ENCODE data around the gene RASSF4. TPM values are rescaled to one million over a fixed set of nuclear protein-coding genes. Genes with fewer than 3 reads are reported as not detected.

RASSF4 gene
- total RNA-seq, 2 donors from 2014 or later, result 44.5 to 50.8 TPM

GRCh38 chr10:44993226-44993921, 33.8 kb downstream of the RASSF4 start:
- Histone ChIP-seq H3K4me3 (no peak overlapping the region), H3K4me1 (peaks cover 99% of the 10 kb centered on the region), H3K27me3 (no peaks in the 10 kb centered on the region), H3K36me3 (replicated peaks in 1 of 2; ENCODE audit: insufficient read depth in 1 of 2, low read depth in 2 of 2) (no peaks in the 10 kb centered on the region), H3K27ac (peak overlapping the region; percentile 79 to 92 (median 86)), H3K9me3 (no peaks in the 10 kb centered on the region)
- 68 to 72% methylated on average over 11 to 14 of the region's 14 CpGs for WGBS, 2 donors
- no peak for ATAC-seq
- no peak for TF ChIP-seq POLR2A (IDR thresholded peaks at IDR 0.05)
- TF ChIP-seq CTCF (IDR thresholded peaks at IDR 0.05), result no peak
- peak in 2 of 4 donors; percentile 54 to 65 for DNase-seq
- intact Hi-C loops (cut with DNase I), result no loop called here

- H3K27ac ChIP-seq, result peak overlapping the region; percentile 86 to 92 (median 90)
- WGBS, 2 donors, result 89 to 92% methylated on average over 11 of the region's 11 CpGs
- no peak overlapping the region for H3K4me3 ChIP-seq
- intact Hi-C loops (cut with DNase I), result no loop called here
- no peaks in the 10 kb centered on the region for H3K36me3 ChIP-seq (replicated peaks in 1 of 2; ENCODE audit: insufficient read depth in 1 of 2, low read depth in 2 of 2)
- no peaks in the 10 kb centered on the region for H3K27me3 ChIP-seq
- H3K4me1 ChIP-seq, result peaks cover 95% of the 10 kb centered on the region
- no peaks in the 10 kb centered on the region for H3K9me3 ChIP-seq
- TF ChIP-seq CTCF (IDR thresholded peaks at IDR 0.05), result no peak
- TF ChIP-seq POLR2A (IDR thresholded peaks at IDR 0.05), result no peak
- no peak for DNase-seq
- ATAC-seq, result no peak
Measured at GRCh38 chr10:44993922-44994751, 34.5 kb downstream of the RASSF4 start.

- Histone ChIP-seq H3K36me3 (replicated peaks in 1 of 2; ENCODE audit: insufficient read depth in 1 of 2, low read depth in 2 of 2) (no peaks in the 10 kb centered on the region), H3K27ac (peak overlapping the region; percentile 83 to 92 (median 88)), H3K4me3 (no peak overlapping the region), H3K27me3 (no peaks in the 10 kb centered on the region), H3K4me1 (peaks cover 90% of the 10 kb centered on the region), H3K9me3 (no peaks in the 10 kb centered on the region)
- DNase-seq (peak; percentile 66 to 81 (median 77)), ATAC-seq (no peak)
- TF ChIP-seq POLR2A (IDR thresholded peaks at IDR 0.05) (no peak), CTCF (IDR thresholded peaks at IDR 0.05) (no peak)
- intact Hi-C loops (cut with DNase I), result no loop called here
- 64 to 69% methylated on average over 7 to 9 of the region's 9 CpGs for WGBS, 2 donors
Measured at GRCh38 chr10:44994752-44995530, 35.3 kb downstream of the RASSF4 start.

GRCh38 chr10:44995581-44995913, 35.9 kb downstream of the RASSF4 start:
- WGBS, 2 donors, result 22 to 26% methylated on average over 4 of the region's 4 CpGs
- DNase-seq (peak in 1 of 4 donors; percentile 34), ATAC-seq (no peak)
- no peaks in the 10 kb centered on the region for H3K27me3 ChIP-seq
- no peaks in the 10 kb centered on the region for H3K9me3 ChIP-seq
- H3K27ac ChIP-seq, result peak overlapping the region; percentile 83 to 92 (median 88)
- intact Hi-C loops (cut with DNase I), result no loop called here
- H3K36me3 ChIP-seq (replicated peaks in 1 of 2; ENCODE audit: insufficient read depth in 1 of 2, low read depth in 2 of 2), result no peaks in the 10 kb centered on the region
- TF ChIP-seq CTCF (IDR thresholded peaks at IDR 0.05) (no peak), POLR2A (IDR thresholded peaks at IDR 0.05) (no peak)
- H3K4me1 ChIP-seq, result peaks cover 90% of the 10 kb centered on the region
- no peak overlapping the region for H3K4me3 ChIP-seq

All from body of pancreas (tissue), 4 donors.